Measurements from ENCODE around the gene GJD2.

Gene GJD2

DNA sequence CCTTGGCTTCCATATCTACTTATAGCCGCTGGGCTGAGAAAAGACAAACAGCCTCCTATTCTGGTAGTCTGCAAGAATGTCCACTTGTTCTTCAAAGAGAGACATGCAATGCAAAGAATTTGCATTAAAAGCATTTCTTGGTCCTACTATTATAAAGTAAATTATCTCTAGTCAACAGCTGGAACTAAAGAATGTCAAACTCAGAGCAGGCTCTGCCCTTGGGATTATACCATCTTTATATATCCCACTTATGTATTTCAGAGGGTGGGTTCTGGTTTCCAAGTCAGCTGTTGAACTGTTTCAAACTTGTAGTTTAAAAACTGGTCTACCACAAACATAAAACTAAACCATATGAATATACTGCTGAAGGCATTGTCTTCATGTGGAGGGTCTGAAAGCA is 47.6 kb upstream of the GJD2 start:
- Histone ChIP-seq H3K27me3 (ENCODE audit: insufficient read depth, poor library complexity, severe bottlenecking) (no peaks in the 10 kb centered on the region), H3K4me3 (replicated peaks; ENCODE audit: insufficient read depth, low read length) (no peak overlapping the region), H3K27ac (replicated peaks) (no peak overlapping the region)
- DNase-seq (ENCODE audit: low read depth in 1 of 2, low spot score in 1 of 2): no peak
- no peak for TF ChIP-seq SPI1 (IDR thresholded peaks at IDR 0.05; ENCODE audit: borderline replicate concordance, low read depth)
- TF ChIP-seq, protein P1, sequence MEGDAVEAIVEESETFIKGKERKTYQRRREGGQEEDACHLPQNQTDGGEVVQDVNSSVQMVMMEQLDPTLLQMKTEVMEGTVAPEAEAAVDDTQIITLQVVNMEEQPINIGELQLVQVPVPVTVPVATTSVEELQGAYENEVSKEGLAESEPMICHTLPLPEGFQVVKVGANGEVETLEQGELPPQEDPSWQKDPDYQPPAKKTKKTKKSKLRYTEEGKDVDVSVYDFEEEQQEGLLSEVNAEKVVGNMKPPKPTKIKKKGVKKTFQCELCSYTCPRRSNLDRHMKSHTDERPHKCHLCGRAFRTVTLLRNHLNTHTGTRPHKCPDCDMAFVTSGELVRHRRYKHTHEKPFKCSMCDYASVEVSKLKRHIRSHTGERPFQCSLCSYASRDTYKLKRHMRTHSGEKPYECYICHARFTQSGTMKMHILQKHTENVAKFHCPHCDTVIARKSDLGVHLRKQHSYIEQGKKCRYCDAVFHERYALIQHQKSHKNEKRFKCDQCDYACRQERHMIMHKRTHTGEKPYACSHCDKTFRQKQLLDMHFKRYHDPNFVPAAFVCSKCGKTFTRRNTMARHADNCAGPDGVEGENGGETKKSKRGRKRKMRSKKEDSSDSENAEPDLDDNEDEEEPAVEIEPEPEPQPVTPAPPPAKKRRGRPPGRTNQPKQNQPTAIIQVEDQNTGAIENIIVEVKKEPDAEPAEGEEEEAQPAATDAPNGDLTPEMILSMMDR (IDR thresholded peaks at IDR 0.05; ENCODE audit: insufficient read depth, low read length): no peak
- TF ChIP-seq POLR2AphosphoS5 (IDR thresholded peaks at IDR 0.05; ENCODE audit: low read depth): no peak
- TF ChIP-seq, protein P2, sequence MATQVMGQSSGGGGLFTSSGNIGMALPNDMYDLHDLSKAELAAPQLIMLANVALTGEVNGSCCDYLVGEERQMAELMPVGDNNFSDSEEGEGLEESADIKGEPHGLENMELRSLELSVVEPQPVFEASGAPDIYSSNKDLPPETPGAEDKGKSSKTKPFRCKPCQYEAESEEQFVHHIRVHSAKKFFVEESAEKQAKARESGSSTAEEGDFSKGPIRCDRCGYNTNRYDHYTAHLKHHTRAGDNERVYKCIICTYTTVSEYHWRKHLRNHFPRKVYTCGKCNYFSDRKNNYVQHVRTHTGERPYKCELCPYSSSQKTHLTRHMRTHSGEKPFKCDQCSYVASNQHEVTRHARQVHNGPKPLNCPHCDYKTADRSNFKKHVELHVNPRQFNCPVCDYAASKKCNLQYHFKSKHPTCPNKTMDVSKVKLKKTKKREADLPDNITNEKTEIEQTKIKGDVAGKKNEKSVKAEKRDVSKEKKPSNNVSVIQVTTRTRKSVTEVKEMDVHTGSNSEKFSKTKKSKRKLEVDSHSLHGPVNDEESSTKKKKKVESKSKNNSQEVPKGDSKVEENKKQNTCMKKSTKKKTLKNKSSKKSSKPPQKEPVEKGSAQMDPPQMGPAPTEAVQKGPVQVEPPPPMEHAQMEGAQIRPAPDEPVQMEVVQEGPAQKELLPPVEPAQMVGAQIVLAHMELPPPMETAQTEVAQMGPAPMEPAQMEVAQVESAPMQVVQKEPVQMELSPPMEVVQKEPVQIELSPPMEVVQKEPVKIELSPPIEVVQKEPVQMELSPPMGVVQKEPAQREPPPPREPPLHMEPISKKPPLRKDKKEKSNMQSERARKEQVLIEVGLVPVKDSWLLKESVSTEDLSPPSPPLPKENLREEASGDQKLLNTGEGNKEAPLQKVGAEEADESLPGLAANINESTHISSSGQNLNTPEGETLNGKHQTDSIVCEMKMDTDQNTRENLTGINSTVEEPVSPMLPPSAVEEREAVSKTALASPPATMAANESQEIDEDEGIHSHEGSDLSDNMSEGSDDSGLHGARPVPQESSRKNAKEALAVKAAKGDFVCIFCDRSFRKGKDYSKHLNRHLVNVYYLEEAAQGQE (IDR thresholded peaks at IDR 0.05; ENCODE audit: insufficient replicate concordance, low read depth): no peak
- no peak for TF ChIP-seq GABPA (IDR thresholded peaks at IDR 0.05; ENCODE audit: low read depth)

DNA sequence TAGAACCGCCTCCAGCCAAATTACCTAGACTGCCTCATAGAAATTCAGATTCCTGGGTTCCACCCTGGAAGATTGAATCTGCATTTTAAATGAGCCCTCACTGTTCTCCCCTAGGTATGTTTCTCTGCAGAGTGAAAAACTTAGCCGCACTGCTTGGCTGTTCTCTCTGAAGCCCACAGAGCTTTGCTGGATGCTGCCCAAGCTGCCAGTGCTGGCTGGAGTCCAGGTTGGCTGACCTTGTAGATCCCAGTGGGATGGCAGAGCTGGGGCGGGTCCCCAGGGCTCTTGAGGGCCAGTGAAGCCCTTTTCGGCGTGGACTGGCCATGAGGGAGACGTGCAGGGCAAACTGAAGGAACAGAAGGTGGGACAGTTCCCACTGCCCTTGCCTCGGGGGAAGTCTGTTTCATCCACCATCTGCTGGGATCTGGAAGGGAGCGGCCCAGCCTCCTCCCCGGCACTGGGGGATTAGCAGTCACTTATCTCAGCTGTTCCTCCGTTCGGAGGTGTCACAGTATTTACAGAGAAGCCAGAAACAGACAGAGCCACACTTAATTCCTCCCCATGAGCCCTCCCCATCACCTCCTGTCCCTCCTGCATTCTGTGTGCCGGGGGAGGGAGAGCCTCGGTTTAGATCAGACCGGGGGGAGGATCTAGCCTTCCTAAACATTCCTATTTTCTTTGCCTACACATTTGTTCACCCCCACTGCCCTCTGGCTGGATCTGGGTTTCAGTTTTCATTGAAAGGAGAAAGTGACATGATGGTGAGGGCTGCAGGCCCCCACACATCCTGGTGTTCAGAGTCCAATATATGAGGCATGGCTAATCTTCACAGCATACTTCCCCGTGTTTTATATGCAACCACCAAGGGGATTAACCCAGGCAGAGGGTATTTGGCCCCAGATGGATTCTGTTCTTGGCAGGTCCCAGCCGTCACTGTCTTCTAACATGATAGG is 44.6 kb upstream of the GJD2 start:
- peaks cover 14% of the 10 kb centered on the region for H3K27me3 ChIP-seq (ENCODE audit: insufficient read depth, poor library complexity, severe bottlenecking)
- DNase-seq (ENCODE audit: low read depth in 1 of 2, low spot score in 1 of 2): no peak
- TF ChIP-seq GABPA (IDR thresholded peaks at IDR 0.05; ENCODE audit: low read depth): no peak
- TF ChIP-seq, protein P2 (IDR thresholded peaks at IDR 0.05; ENCODE audit: insufficient replicate concordance, low read depth): no peak
- H3K27ac ChIP-seq (replicated peaks): no peak overlapping the region
- no peak overlapping the region for H3K4me3 ChIP-seq (replicated peaks; ENCODE audit: insufficient read depth, low read length)

DNA sequence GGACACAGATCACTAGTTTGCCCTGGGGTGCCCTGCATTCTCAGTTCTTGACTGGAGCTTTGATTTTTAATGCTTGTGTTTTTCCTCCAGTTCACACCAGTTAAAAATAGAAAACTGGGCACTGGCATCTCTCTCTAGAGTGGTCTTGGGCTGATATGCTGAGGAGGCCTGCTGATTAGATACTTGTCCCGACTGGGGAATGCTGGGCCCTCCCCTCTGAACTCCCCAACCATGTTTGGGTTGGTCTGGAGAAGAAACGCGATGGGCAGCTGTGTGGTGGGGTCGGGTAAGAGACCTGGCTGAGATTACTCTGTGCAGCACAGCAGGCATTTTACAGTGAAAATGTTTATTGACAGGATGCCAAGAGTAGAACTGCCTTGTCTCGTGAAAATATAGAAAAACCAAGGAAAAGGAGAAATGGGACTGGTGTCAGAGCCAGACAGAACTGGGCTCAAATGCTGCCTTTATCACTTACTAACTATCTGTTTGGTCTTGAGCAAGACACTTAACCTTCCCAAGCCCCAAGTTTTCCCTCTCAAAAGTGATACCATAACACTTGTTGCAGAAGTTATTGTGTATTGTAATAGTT is 42.1 kb upstream of the GJD2 start:
- H3K27ac ChIP-seq (replicated peaks): no peak overlapping the region
- DNase-seq (ENCODE audit: low read depth in 1 of 2, low spot score in 1 of 2): no peak
- H3K27me3 ChIP-seq (ENCODE audit: insufficient read depth, poor library complexity, severe bottlenecking): peaks cover 20% of the 10 kb centered on the region
- TF ChIP-seq, protein P2 (IDR thresholded peaks at IDR 0.05; ENCODE audit: insufficient replicate concordance, low read depth): no peak
- TF ChIP-seq, protein P1 (IDR thresholded peaks at IDR 0.05; ENCODE audit: insufficient read depth, low read length): no peak
- TF ChIP-seq POLR2AphosphoS5 (IDR thresholded peaks at IDR 0.05; ENCODE audit: low read depth): no peak
- TF ChIP-seq SPI1 (IDR thresholded peaks at IDR 0.05; ENCODE audit: borderline replicate concordance, low read depth): no peak
- no peak for TF ChIP-seq GABPA (IDR thresholded peaks at IDR 0.05; ENCODE audit: low read depth)
- no peak overlapping the region for H3K4me3 ChIP-seq (replicated peaks; ENCODE audit: insufficient read depth, low read length)
